AG08395 (cell line): ENCODE results near the gene PLA2G2D.

Experiments used
- DNase-seq: peaks from one replicate; pipeline ENCODE4 v3.0.0; 2012; ENCODE audit warnings: mixed read lengths, low spot score

The PLA2G2D gene

DNA sequence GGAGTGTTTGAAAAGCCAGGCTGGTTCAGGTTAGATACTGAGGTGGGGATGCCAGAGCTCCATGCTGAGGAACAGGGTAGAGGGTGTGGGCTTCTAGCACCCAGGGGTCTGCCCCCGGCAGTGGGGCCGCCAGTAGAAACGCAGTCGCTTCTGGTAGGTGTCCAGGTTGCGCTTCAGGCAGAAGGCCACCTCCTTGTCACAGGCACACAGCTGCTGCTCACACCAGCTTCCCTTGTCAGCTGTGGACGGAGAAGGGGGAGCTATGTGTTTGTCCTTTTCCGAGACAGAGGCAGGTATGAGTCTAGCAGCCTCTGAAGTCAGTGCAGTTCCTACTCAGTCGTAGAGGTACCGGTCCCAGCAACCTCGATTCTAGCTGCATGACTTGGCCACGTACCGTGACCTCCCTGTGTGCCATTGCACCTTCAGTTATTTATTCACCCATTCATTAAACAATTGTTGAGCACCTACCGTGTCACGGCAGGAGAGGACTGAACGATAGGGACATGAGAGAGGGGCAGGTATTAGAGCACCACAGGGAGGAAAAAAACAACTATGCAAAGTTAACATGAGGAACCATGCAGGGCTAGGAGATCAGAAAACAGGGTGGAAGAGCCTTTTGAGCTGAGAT, 5.2 kb downstream of the PLA2G2D start:
- no peak for DNase-seq

DNA sequence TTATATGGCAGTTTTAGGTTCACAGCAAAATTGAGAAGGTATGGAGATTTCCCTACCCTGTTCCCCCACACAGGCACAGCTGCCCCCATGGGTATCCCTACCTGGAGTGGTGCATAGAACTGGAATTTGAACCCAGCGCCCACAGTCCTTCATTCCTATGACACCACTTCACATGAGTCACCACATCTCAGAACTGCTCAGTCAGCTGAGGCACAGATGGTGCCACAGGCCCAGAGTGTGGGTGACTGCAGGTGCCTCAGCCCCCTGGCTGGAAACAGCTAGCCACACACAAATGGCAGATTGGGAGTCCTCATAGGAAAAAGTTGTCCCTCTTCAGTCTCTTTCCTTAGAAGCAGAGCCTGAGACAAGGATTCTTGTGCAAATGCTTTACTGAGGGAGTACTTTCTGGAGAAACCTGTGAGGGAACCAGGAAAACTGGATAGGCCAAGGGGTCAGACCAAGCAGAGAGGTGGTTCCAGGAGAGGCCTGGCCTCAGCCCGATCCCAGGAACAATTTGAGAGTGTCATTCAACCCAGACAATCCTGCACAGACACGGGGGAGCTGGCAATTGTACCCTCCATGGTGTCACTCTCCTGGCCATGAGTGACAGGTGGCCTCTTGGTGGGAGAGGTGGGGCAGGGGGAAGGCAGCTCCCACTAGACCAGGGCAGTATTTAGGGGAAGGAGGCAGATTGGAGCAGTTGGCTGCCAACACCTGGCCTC, 6.9 kb downstream of the PLA2G2D start:
- no peak for DNase-seq

DNA sequence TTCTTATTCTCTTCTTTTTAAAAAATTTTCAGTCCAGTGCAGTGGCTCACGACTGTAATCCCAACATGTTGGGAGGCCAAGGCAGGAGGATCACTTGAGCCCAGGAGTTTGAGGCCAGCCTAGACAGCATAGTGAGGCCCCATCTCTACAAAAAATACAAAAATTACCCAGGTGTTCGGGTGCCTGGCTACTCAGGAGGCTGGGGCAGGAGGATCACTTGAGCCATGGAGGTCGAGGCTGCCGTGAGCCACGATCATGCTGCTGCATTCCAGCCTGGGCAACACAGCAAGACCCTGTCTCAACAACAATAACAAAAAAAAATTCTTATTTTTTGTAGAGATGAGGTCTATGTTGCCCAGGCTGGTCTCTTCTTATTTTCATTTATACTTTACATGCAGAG, 7.9 kb downstream of the PLA2G2D start:
- DNase-seq = no peak

DNA sequence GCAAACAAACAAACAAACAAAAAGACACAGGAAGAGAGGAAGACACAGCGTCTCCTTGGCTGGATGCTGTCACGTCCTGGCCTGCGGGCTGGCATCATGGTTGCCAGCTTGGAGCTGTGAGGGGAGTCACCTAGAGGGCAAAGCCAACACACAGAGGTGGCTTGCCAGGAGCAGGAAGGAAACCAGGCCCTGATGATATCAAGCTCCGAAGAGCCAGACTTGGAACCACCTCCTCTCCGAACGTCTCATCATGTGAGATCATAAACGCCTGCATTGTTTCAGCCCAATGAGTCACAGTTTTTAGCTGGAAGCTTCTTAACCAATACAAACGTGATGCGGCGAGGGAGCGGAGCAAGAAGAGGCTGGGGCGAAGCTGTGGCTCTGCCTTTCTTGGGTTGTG, 8.7 kb downstream of the PLA2G2D start:
- peak; percentile 27 for DNase-seq

DNA sequence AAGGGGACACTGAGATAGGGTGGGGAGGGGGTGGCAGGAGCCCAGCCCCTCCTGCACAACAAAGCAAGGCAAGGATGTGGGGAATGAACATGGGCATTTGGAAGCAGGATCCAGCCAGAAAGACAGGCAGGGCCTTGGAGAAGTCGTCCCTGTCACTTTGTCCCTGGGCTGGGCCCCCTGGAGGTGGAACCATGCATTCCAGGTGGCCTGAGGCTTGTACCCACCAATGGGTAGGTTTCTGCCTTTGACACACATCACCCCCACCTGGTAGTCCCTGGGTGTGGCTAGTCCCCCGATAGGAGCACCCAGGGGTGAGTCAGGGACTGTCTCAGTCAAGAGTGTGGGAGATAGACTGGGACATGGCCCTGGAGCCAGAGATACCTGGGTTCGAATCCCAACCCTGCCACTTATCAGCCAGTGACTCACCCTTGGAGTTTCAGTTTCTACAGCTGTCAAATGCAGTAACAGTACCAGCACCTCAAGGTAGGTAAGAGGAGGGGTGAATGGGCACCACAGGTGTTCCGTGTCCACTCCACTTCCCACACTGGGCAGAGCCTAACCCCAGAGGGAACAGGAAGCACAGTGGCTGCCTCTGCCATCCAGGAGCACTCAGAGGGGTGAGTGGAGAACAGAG, 10.0 kb downstream of the PLA2G2D start:
- DNase-seq = no peak

DNA sequence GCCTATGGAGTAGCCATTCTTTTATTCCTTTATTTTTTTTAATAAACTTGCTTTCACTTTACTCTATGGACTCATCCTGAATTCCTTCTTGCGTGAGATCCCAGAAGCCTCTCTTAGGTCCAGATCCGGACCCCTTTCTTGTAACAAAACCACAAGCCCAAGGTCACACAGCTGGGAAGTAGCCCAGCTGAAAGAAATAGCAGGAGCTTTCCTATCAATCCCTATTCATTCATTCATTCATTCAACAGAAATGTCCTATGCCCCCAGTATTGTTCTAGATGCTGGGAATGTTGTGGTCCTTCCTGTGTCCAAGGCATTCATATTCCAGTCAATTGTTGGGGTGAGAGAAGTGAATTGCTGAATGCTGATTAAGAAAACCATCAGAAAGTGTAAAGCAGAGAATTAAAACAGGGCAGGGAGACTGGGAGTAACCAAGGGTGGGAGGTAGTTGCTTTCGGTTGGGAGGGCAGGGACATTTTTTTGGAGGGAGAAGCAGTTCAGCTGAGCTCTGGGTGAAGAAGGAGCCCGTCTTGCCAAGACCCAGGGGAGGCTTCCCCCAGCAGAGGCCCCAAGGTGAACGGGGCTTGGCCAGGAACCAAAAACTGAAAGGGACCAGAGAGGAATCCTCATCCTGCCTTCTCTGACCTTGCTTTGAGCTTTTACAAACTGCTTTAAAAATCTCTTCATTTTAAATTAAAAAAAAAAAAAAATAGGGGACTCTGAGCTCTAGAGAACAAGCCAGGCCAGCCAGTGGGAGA, 10.8 kb downstream of the PLA2G2D start:
- DNase-seq = no peak

DNA sequence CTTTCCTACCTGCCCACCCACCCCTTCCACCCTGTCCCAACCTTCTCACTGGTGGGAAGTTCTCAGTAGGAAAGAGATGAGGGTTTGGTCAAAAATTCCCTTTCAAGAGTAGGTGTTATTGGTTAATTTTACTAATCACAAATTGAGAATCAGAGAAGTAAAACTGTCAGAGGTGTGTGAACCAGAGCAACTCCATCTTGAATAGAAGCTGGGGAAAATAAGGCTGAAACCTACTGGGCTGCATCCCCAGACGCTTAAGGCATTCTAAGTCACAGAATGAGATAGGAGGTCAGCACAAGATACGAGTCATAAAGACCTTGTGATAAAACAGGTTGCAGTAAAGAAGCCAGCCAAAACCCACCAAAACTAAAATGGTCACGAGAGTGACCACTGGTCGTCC, 11.5 kb downstream of the PLA2G2D start:
- no peak for DNase-seq

DNA sequence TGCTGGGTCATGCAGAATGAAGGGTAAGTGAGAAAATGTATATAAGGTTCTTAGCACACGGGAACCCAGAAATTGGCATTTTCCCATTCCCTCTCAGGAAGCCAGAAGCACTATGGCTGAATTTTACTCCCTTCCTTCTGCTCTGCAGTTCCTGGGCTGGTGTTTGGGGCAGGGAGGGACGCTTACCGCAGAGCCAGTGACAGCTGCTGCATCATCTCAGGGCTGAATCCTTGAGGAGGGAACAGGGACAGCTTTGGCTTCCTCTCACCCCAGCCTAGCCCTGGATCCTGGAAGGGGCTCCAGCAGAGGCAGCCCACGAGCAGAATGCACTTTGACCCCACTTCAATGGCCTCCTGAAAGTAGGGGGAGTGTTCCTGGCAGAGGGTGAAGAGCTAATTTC, 12.0 kb downstream of the PLA2G2D start:
- no peak for DNase-seq

DNA sequence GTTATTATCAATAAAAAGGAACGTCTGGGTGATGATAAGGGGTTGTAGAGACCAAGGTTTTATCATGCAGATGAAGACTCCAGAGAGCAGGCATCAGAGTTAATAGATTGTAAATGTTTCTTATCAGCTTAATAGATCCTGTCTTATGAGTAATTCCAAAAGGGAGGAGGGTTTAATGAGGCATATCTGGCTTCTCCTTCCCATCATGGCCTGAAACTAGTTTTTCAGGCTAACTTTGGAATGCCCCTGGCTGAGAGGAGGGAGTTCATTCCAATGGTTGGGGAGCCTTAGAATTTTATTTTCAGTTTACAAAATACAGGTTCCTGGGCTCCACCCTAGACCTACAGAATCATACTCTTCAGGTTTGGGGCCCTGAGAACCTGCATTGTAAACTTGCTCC, 13.5 kb downstream of the PLA2G2D start:
- DNase-seq = no peak

DNA sequence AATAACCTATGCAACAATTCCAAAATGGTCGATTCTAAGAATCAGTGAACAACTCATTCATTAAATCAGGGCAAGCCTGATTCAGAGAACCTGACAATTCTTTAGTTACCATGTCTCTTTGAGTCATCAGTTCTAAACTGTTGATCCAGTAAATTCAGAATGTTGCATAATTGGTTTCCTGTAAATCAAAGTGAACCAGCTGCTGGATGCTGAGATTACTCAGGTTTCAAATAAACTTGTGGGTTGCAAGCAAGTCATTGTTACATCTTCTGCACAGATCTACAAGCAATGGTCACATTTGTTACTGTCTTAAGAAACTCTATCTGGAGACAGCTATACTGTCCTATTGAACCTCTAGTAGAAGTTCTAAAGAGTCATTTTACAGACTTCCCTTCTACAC, 16.5 kb downstream of the PLA2G2D start:
- peak; percentile 54 for DNase-seq

DNA sequence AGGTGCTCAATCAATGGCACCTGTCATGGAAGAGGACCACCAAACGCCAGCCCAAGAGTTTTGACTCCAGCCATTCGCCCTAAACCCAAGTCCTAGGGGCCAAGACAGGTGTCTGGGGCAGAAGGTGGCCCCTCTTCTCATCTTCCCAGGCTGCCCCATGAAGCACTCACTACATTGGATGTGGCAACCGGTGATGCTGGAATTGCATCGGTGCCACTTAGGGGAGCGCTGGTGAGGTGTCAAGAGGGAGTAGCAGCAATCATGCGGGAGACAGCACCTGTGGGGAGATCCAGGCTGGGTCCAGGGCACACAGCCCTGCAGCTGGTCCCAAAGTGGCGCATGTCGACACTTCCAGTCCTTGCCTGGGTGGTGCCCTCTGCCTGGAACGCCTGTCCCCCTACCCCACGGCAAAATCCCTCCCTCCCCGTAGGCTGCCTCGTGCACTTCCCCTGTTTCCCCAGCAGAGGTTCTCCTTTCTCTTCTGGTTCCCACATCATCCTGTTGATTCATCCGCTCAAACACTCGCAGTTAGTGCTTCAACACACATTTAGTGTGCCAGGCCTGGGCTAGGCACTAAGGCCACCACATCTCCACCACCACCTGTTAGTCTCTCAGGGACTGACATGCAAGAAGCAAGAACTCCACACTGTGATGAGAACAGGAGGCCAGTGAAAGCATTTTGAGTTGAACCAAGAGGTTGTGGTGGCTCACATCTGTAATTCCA, 18.5 kb downstream of the PLA2G2D start:
- DNase-seq = peak; percentile 73

DNA sequence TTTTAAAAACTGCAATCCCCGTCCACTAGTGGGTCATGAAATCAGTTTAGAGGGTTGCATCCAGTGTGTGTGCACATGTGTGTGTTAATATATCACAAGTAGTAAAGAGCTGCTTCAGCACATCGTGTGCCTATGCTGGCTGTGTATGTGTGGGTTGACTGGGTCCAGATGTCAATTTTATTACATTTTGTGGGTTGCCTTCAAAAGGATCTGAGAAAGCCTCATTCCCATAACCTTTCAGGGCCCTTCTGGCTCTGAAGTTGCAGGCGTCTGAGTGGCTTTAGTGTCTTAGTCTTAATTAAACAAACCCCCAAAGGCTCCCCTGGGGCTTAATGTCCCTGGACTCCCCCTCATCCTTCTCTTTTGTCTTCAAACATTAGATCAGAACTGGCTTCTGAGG, 19.8 kb downstream of the PLA2G2D start:
- no peak for DNase-seq

DNA sequence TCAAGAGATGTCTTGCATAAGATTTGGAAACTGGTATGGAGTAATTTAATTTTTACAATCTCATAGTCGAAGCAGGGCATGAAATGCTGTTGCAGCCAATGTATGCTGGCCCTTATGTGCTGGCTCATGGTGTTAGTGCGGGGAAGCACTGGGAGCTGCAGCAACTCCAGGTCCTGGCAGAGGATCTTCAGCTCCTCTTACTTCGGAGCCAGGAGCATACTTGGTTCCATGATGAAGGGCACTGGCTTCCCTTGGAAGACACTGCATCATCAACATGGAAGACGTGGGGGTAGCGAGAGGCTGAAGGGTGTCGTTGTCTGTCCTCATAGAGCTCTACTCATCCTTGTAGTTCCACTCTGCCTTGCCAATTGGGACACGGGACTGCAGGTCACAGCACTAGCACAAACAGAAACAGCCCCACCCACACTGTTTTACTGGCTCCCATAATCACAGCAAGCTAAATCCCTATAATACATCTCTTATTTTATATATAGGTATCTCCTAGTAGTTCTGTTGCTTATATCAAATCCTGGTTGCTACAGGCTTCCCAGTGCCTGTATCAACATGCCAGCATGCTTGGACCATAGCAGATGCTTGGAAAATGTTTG, 22.4 kb downstream of the PLA2G2D start:
- no peak for DNase-seq

DNA sequence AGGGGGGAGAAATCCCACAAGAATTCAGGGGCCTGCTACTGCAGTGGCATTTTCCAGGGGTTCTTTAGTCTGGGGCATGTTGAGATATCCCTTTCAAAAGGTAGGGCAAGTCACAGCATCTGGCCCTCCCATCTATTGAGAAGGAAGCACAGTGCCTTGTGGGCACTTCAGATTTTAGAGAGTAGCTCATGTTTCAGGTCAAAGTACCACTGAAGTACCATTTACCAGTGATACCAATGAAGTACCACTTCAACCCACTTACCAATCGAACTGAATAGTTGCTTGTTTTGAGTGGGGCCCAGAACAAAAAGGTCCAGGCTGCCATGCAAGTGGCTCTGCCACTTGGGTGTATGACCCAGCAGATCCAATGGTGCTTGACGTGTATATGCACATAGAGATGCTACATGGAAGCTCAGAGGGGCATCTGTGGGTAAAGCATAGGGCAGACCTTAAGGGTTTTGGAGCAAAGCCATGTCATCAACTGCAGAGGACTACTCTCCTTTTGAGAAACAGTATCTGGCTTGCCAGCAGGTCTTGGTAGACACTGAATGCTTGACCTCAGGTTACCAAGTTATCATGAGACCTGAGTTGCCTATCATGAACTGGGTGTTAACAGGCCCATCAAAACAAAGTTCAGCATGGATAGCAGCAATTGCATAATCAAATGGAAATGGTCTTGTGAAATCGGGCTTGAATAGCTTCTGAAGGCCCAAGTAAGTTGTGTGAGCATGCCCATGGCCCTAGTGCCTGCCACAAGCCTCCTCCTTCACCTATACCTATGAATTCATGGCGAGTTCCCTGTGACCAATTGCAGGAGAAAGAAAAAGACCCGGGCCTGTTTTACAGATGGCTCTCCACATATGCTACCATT, 23.5 kb downstream of the PLA2G2D start:
- no peak for DNase-seq

DNA sequence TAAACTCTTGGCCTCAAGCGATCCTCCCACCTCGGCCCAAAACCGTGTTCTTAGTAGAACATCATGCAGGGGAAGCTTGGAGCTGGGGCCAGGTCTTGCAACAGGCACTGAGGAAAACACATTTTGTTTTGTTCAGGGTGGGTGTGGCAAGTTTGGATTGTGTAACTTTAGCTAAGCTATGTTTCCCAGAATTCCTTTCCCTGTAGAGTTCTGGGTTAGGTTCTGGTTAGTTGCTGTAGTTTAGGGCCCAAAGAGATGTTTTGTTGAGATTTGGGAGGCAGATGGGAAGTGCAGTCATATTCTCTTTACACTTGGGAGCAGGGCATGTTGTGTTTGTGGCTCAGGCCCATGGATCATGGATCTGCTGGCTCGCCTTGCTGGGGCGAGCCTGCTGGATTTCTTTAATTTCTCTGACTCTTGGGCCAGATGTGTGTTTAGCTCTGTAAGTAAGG, 25.4 kb downstream of the PLA2G2D start:
- peak; percentile 52 for DNase-seq

DNA sequence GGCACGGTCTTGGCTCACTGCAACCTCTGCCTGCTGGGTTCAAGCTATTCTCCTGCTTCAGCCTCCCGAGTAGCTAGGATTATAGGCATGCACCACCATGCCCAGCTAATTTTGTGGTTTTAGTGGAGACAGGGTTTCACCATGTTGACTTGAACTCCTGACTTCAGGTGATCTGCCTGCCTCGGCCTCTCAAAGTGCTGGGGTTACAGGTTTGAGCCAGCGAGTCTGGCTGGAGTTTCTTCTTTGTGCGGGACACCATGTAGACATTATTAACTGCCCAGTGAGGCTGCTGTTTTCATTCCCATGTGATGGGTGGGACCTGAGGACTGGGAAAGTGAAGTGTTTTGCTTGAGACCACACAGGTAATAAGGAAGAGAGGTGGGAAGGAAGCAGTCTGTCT, 26.0 kb downstream of the PLA2G2D start:
- no peak for DNase-seq

DNA sequence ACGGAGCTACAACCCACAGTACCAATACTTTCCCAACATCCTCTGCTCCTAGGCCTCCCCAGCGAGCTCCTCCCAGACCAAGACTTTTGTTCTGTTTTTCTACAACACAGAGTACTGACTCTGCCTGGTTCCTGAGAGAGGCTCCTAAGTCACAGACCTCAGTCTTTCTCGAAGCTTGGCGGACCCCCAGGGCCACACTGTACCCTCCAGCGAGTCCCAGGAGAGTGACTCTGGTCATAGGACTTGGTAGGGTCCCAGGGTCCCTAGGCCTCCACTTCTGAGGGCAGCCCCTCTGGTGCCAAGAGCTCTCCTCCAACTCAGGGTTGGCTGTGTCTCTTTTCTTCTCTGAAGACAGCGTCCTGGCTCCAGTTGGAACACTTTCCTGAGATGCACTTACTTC, 28.7 kb downstream of the PLA2G2D start:
- DNase-seq = no peak

DNA sequence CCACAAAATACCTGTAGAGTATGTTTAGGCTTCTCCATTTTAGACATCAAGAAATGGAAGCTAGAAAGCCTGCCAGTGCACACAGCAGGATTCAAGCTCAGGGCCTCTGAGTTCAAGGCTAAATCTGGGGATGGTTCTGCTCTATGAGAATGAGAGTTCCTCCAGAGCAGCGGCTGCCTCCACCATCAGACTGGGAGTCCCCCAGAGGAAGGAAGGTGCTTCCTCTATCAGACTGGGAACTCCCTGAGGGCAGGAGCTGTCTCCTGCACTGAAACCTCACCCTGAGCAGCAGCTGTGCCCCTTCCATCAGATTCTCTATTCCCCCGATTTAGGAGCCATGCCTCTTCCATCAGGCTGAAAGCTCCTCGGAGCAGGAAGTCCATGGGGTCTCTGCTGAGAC, 29.2 kb downstream of the PLA2G2D start:
- no peak for DNase-seq

DNA sequence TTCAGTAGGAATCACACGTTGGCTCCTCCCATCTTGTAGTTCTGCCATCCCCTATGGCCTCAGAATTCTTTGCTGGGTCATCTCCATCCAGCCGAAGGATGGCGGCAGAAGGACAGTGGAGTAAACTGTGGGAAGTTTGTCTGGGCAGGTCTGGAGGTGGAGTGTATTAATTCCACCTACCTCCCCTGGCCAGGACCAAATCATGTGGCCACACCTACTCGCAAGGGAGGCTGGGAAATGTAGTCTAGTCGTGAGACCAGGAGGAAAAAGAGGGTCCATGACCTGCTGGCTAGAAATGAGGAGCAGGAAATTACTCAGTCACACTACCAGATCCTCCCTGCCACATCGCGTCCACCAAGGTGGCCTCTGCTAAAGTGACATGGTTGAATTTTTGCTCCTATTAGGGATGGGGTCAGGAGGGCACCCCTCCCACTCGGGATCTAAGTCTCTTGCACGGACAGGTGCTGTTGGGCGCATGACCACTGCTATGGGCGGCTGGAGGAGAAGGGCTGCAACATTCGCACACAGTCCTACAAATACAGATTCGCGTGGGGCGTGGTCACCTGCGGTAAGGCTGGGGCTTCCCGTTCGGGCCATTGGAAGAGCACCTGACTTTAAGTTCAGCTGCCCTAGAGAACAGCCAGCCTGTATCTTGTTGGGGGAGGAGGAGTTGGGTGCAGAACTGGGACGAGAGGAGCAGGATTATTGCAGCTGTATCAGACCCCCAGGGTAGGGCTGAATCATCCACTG, 29.8 kb downstream of the PLA2G2D start:
- DNase-seq = no peak

DNA sequence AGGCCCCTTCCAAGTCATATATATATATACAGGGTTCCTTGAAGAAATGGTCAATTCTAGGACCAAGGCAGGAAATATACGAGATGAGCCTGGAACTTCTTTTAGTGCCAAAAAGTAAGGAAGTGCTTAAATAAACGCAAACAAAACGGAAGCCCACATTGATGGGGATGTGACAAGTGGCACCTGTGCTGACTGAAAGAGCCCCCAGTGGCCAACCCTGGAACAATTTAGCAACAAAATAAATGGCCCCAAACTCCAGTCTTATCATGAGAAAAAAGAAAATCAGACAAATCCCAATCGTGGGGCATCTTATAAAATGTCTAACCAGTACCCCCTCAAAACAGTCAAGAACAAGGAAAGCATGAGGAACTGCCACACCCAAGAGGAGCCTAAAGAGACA, 31.7 kb downstream of the PLA2G2D start:
- DNase-seq = no peak
